Liver (tissue), 9 donors: ENCODE data around the gene ARX. TPM values are rescaled to one million over a fixed set of nuclear protein-coding genes. Genes with fewer than 3 reads are reported as not detected.

Experiments
- DNase-seq: peaks from one replicate; pipeline ENCODE4 v3.0.0-alpha.2; 2017; ENCODE audit warnings: low spot score
- H3K27ac ChIP-seq, 2 donors: one replicate each; pipeline ENCODE4 v1.7.0; 2013; ENCODE audit warnings: inconsistent platforms in 2 of 2, low read length in 2 of 2, control low read depth in 1 of 2, low read depth in 1 of 2, mild to moderate bottlenecking in 1 of 2
- H3K27me3 ChIP-seq, 4 donors: one replicate each; pipeline versions ENCODE4 v1.6.1 to v1.7.0; 2013; ENCODE audit warnings: low read length in 3 of 4, inconsistent platforms in 1 of 4, mild to moderate bottlenecking in 1 of 4, moderate library complexity in 1 of 4; ENCODE audit not compliant: control insufficient read depth in 4 of 4, insufficient read depth in 4 of 4
- H3K36me3 ChIP-seq, 4 donors: one replicate each; pipeline versions ENCODE4 v1.6.1 to v1.7.0; 2013; ENCODE audit warnings: low read length in 3 of 4, mild to moderate bottlenecking in 3 of 4, low read depth in 1 of 4, moderate library complexity in 1 of 4; ENCODE audit not compliant: control insufficient read depth in 4 of 4, insufficient read depth in 3 of 4
- H3K4me1 ChIP-seq, 4 donors: one replicate each; pipeline versions ENCODE4 v1.6.1 to v1.7.0; 2013; ENCODE audit warnings: low read length in 3 of 4, mild to moderate bottlenecking in 3 of 4, moderate library complexity in 1 of 4; ENCODE audit not compliant: control insufficient read depth in 4 of 4, insufficient read depth in 4 of 4
- H3K4me3 ChIP-seq, 3 donors: one replicate each; pipeline versions ENCODE4 v1.6.1 to v1.7.0; 2013; ENCODE audit warnings: low read length in 3 of 3, control low read depth in 1 of 3, low read depth in 1 of 3, mild to moderate bottlenecking in 1 of 3
- H3K9ac ChIP-seq, 2 donors: one replicate each; pipeline ENCODE4 v1.7.0; 2013; ENCODE audit warnings: low read length in 2 of 2, mild to moderate bottlenecking in 2 of 2, moderate library complexity in 2 of 2, control low read depth in 1 of 2, low read depth in 1 of 2
- H3K9me3 ChIP-seq, 4 donors: one replicate each; pipeline versions ENCODE4 v1.6.1 to v1.7.0; 2013; ENCODE audit warnings: low read length in 3 of 4; ENCODE audit not compliant: control insufficient read depth in 4 of 4
- EGR1 ChIP-seq, 2 donors: IDR thresholded peaks; 2 replicates each; pipeline ENCODE4 v1.6.1; 2016 to 2018; ENCODE audit warnings: antibody characterized with exemption in 2 of 2, low read depth in 2 of 2
- FOXA1 ChIP-seq: IDR thresholded peaks from 2 replicates; pipeline ENCODE4 v1.6.1; 2016; ENCODE audit warnings: antibody characterized with exemption
- FOXA2 ChIP-seq: IDR thresholded peaks from 2 replicates; pipeline ENCODE4 v1.6.1; 2016; ENCODE audit warnings: antibody characterized with exemption
- HNF4A ChIP-seq, 2 donors: conservative IDR thresholded peaks; 2 replicates each; pipeline ENCODE4 v1.6.1; 2016; ENCODE audit warnings: antibody characterized with exemption in 2 of 2, mild to moderate bottlenecking in 2 of 2
- HNF4G ChIP-seq: IDR thresholded peaks from 2 replicates; pipeline ENCODE4 v1.6.1; 2016; ENCODE audit warnings: antibody characterized with exemption
- JUND ChIP-seq, 2 donors: IDR thresholded peaks; 2 replicates each; pipeline ENCODE4 v1.6.1; 2016; ENCODE audit warnings: antibody characterized with exemption in 2 of 2
- NR2F2 ChIP-seq: IDR thresholded peaks from 2 replicates; pipeline ENCODE4 v1.6.1; 2016; ENCODE audit warnings: antibody characterized with exemption
- RAD21 ChIP-seq, 2 donors: IDR thresholded peaks; 2 replicates each; pipeline ENCODE4 v1.6.1; 2016; ENCODE audit warnings: antibody characterized with exemption in 2 of 2, mild to moderate bottlenecking in 2 of 2
- RXRA ChIP-seq, 2 donors: IDR thresholded peaks; 2 replicates each; pipeline ENCODE4 v1.6.1; 2017 to 2018; ENCODE audit warnings: antibody characterized with exemption in 2 of 2, mild to moderate bottlenecking in 1 of 2
- SP1 ChIP-seq: IDR thresholded peaks from 2 replicates; pipeline ENCODE4 v1.6.1; 2018; ENCODE audit warnings: antibody characterized with exemption, mild to moderate bottlenecking
- TAF1 ChIP-seq: conservative IDR thresholded peaks from 2 replicates; pipeline ENCODE4 v1.6.1; 2016; ENCODE audit warnings: antibody characterized with exemption, mild to moderate bottlenecking
- YY1 ChIP-seq: IDR thresholded peaks from 2 replicates; pipeline ENCODE4 v1.6.1; 2016; ENCODE audit warnings: antibody characterized with exemption, mild to moderate bottlenecking
- WGBS: extraction: QIAGEN DNeasy Blood & Tissue Kit; methylation state at CpG from one replicate; pipeline ENCODE4 v1.1.7; 2013; 5-methylcytosine and 5-hydroxymethylcytosine counted together
- polyA plus RNA-seq, 2 donors: library from polyadenylated mRNA; stranded (reverse) in 1 of 2; unstranded in 1 of 2; fragments of 200-250 nt in 1 of 2; fragments of >200 nt in 1 of 2; fragmentation: Nextera tagmentation in 1 of 2; extraction: Ambion mirVana in 1 of 2; gene quantifications; one replicate each; pipeline versions ENCODE4 v1.2.1 to v1.2.3, GENCODE V29; 2013 to 2015
- total RNA-seq, 2 donors: library from RNA; depleted of rRNA; stranded (reverse); fragments of >200 nt; gene quantifications; one replicate each; pipeline ENCODE4 v1.2.3, GENCODE V29; 2014
- TF ChIP-seq, protein P1 (sequence below): IDR thresholded peaks from 2 replicates; pipeline ENCODE4 v1.6.1; 2016; ENCODE audit warnings: antibody characterized with exemption
- TF ChIP-seq, protein P2 (sequence below): IDR thresholded peaks from 2 replicates; pipeline ENCODE4 v1.6.1; 2016; ENCODE audit warnings: antibody characterized with exemption
- TF ChIP-seq, protein P3 (sequence below): IDR thresholded peaks from 2 replicates; pipeline ENCODE4 v1.6.1; 2016; ENCODE audit warnings: antibody characterized with exemption, mild to moderate bottlenecking
- TF ChIP-seq, protein P4 (sequence below): IDR thresholded peaks from 2 replicates; pipeline ENCODE4 v1.6.1; 2016; ENCODE audit warnings: antibody characterized with exemption
- donor health status: healthy.
- donor health status: healthy.
- donor health status: healthy.
- donor health status: healthy.
- donor health status: healthy.

ARX gene
- total and polyA plus RNA-seq, 4 donors = not detected

DNA sequence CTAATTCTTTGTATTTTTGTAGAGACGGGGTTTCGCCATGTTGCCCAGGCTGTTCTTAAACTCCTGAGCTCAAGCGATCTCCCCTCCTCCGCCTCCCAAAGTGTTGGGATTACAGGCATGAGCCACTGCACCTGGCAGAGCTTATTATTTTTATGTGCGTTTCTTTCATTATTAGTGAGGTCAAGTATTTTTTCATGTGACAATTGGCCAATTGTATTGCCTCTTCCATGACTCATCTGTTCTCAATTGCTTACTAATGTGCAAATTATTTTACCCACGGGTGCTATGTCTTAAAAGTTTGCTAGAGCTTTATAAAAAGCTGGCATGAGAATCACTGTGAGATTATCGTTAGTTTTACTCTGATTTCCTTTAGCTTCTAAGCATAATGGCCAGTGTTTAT is 13.0 kb upstream of the ARX start:
- no peak overlapping the region for H3K27ac ChIP-seq
- no peak for DNase-seq
- no peak overlapping the region for H3K4me3 ChIP-seq
- 80% methylated on average over 7 of the region's 7 CpGs for WGBS
- H3K36me3 ChIP-seq = no peaks in the 10 kb centered on the region
- H3K9me3 ChIP-seq = no peaks in the 10 kb centered on the region
- H3K4me1 ChIP-seq = no peaks in the 10 kb centered on the region
- H3K27me3 ChIP-seq = peaks cover 0 to 11% (median 0%) of the 10 kb centered on the region in 4 donors
- no peak overlapping the region for H3K9ac ChIP-seq
- TF ChIP-seq HNF4A (conservative IDR thresholded peaks at IDR 0.05) (no peak), FOXA2 (no peak), SP1 (no peak), JUND (IDR thresholded peaks at IDR 0.05) (no peak), HNF4G (no peak), NR2F2 (no peak)
- TF ChIP-seq, protein P1, sequence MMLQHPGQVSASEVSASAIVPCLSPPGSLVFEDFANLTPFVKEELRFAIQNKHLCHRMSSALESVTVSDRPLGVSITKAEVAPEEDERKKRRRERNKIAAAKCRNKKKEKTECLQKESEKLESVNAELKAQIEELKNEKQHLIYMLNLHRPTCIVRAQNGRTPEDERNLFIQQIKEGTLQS = no peak
- TF ChIP-seq, protein P2, sequence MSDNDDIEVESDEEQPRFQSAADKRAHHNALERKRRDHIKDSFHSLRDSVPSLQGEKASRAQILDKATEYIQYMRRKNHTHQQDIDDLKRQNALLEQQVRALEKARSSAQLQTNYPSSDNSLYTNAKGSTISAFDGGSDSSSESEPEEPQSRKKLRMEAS = no peak

DNA sequence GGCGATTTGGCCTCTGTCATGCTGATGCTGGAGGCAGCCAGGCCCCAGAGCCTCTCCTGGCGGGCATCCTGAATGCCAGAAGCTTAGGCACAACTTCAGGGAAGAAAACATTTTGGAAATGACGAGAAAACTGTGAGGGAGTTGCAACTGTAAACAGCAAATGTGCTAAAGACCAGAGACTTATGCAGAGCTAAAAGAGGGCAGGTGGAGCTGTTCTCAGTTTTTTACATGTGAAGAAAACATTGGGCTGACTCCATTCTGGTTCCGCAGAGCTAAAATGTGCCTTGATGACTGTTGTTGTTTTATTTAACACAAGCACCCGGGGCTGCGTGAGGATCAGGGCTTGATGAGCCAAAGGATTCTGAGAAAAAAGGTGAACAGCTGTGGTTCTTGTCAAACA is 10.8 kb upstream of the ARX start:
- 47% methylated on average over 6 of the region's 6 CpGs for WGBS

More for the DNA sequence above, 10.8 kb upstream of the ARX start:
- no peak for TF ChIP-seq NR2F2
- TF ChIP-seq, protein P2 = no peak
- no peak for TF ChIP-seq FOXA2
- TF ChIP-seq TAF1 = no peak
- no peak for TF ChIP-seq EGR1 (IDR thresholded peaks at IDR 0.05; ENCODE audit: low read depth in 2 of 2)
- TF ChIP-seq JUND (IDR thresholded peaks at IDR 0.05) = no peak
- no peak for TF ChIP-seq HNF4G
- TF ChIP-seq, protein P3, sequence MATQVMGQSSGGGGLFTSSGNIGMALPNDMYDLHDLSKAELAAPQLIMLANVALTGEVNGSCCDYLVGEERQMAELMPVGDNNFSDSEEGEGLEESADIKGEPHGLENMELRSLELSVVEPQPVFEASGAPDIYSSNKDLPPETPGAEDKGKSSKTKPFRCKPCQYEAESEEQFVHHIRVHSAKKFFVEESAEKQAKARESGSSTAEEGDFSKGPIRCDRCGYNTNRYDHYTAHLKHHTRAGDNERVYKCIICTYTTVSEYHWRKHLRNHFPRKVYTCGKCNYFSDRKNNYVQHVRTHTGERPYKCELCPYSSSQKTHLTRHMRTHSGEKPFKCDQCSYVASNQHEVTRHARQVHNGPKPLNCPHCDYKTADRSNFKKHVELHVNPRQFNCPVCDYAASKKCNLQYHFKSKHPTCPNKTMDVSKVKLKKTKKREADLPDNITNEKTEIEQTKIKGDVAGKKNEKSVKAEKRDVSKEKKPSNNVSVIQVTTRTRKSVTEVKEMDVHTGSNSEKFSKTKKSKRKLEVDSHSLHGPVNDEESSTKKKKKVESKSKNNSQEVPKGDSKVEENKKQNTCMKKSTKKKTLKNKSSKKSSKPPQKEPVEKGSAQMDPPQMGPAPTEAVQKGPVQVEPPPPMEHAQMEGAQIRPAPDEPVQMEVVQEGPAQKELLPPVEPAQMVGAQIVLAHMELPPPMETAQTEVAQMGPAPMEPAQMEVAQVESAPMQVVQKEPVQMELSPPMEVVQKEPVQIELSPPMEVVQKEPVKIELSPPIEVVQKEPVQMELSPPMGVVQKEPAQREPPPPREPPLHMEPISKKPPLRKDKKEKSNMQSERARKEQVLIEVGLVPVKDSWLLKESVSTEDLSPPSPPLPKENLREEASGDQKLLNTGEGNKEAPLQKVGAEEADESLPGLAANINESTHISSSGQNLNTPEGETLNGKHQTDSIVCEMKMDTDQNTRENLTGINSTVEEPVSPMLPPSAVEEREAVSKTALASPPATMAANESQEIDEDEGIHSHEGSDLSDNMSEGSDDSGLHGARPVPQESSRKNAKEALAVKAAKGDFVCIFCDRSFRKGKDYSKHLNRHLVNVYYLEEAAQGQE = no peak
- TF ChIP-seq, protein P4, sequence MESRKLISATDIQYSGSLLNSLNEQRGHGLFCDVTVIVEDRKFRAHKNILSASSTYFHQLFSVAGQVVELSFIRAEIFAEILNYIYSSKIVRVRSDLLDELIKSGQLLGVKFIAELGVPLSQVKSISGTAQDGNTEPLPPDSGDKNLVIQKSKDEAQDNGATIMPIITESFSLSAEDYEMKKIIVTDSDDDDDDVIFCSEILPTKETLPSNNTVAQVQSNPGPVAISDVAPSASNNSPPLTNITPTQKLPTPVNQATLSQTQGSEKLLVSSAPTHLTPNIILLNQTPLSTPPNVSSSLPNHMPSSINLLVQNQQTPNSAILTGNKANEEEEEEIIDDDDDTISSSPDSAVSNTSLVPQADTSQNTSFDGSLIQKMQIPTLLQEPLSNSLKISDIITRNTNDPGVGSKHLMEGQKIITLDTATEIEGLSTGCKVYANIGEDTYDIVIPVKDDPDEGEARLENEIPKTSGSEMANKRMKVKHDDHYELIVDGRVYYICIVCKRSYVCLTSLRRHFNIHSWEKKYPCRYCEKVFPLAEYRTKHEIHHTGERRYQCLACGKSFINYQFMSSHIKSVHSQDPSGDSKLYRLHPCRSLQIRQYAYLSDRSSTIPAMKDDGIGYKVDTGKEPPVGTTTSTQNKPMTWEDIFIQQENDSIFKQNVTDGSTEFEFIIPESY = no peak
- no peak for TF ChIP-seq RXRA (IDR thresholded peaks at IDR 0.05)
- no peak for TF ChIP-seq RAD21 (IDR thresholded peaks at IDR 0.05)
- TF ChIP-seq FOXA1 = no peak
- TF ChIP-seq YY1 = no peak
- Histone ChIP-seq H3K27ac (no peak overlapping the region), H3K36me3 (no peaks in the 10 kb centered on the region), H3K4me1 (peaks cover 0 to 3% (median 0%) of the 10 kb centered on the region in 4 donors), H3K27me3 (peaks cover 0 to 18% (median 1%) of the 10 kb centered on the region in 4 donors), H3K9me3 (no peaks in the 10 kb centered on the region), H3K9ac (no peak overlapping the region), H3K4me3 (no peak overlapping the region)
- no peak for DNase-seq
